Osteoblast (primary cell): ENCODE measurements around the gene FDX1. TPM values are rescaled to one million over a fixed set of nuclear protein-coding genes. Genes with fewer than 3 reads are reported as not detected.
"Not testable (repeated sequence)": the region's sequence is repeated elsewhere in the genome, so short reads cannot be mapped to it uniquely, and the experiment has no call there.

Source experiments
- DNase-seq: peaks from one replicate; pipeline ENCODE4 v3.0.0; 2011; ENCODE audit warnings: low spot score, mixed read lengths; ENCODE audit not compliant: insufficient read length; ENCODE audit errors: missing footprints
- H2AFZ ChIP-seq: 2 replicates; pipeline ENCODE4 v1.6.0; 2011; ENCODE audit warnings: mild to moderate bottlenecking, low read length
- H3K27ac ChIP-seq: 2 replicates; pipeline ENCODE4 v1.5.1; 2011; ENCODE audit warnings: mild to moderate bottlenecking, low read depth, low read length, moderate library complexity
- H3K27me3 ChIP-seq: 2 replicates; pipeline ENCODE4 v1.6.0; 2012; ENCODE audit warnings: mild to moderate bottlenecking, control low read depth, inconsistent platforms, low read length, moderate library complexity; ENCODE audit not compliant: insufficient read depth
- H3K36me3 ChIP-seq: 2 replicates; pipeline ENCODE4 v1.5.1; 2011; ENCODE audit warnings: mild to moderate bottlenecking, low read length, control low read depth, moderate library complexity; ENCODE audit not compliant: insufficient read depth
- H3K4me1 ChIP-seq: 2 replicates; pipeline ENCODE4 v1.5.1; 2011; ENCODE audit warnings: mild to moderate bottlenecking, low read length, control low read depth, moderate library complexity; ENCODE audit not compliant: insufficient read depth
- H3K4me2 ChIP-seq: 2 replicates; pipeline ENCODE4 v1.6.0; 2011; ENCODE audit warnings: mild to moderate bottlenecking, low read length; ENCODE audit not compliant: insufficient read depth
- H3K4me3 ChIP-seq: fragments of 200-600 bp; sonication (generic); 3 replicates; pipeline ENCODE4 v1.5.1; 2012; ENCODE audit warnings: mild to moderate bottlenecking, low read length, inconsistent platforms; ENCODE audit not compliant: insufficient read depth
- H3K79me2 ChIP-seq: 2 replicates; pipeline ENCODE4 v1.6.0; 2012; ENCODE audit warnings: mild to moderate bottlenecking, low read length, control low read depth, inconsistent platforms; ENCODE audit not compliant: insufficient read depth
- H3K9me3 ChIP-seq: 2 replicates; pipeline ENCODE4 v1.5.1; 2011; ENCODE audit warnings: low read depth, low read length, control low read depth
- H4K20me1 ChIP-seq: 2 replicates; pipeline ENCODE4 v1.6.0; 2012; ENCODE audit warnings: mild to moderate bottlenecking, low read length, control low read depth; ENCODE audit not compliant: insufficient read depth
- total RNA-seq: library from RNA; depleted of rRNA; stranded (reverse); fragments of >200 nt; gene quantifications from 2 replicates; pipeline ENCODE4 v1.2.3, GENCODE V29; 2012
- TF ChIP-seq, protein P1 (sequence below): IDR thresholded peaks from 2 replicates; pipeline ENCODE4 v1.5.1; 2011; ENCODE audit warnings: mild to moderate bottlenecking, low read depth, low read length, moderate library complexity; ENCODE audit errors: extremely low read depth

Gene FDX1, protein sequence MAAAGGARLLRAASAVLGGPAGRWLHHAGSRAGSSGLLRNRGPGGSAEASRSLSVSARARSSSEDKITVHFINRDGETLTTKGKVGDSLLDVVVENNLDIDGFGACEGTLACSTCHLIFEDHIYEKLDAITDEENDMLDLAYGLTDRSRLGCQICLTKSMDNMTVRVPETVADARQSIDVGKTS
- total RNA-seq = 9.0 and 9.7 TPM in 2 replicates

DNA sequence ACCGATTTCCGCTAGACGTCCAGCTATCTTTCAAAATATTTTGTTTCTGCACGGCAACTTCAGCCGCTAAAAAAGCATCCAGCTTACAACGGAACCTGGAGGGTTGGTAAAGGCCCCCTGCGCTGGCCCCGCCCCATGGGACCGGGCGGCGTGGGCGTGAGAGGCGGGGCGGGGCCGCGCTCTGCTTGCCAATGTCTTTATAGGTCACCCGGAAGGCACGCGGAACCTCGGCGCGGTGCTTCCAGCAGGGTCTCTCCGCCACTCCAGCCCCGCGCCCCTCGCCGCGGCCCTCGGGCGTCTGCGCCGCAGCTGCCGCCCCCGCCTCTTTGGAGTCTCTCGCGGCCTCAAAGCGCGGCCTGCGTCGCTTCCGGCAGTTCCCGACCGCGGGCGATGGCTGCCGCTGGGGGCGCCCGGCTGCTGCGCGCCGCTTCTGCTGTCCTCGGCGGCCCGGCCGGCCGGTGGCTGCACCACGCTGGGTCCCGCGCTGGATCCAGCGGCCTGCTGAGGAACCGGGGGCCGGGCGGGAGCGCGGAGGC is at the start of gene FDX1:
Gene FDX1, plus strand, starts transcription at position 218 of the 536 bp plus-strand sequence. Its CDS starts 173 bp downstream, at position 391.
- Histone ChIP-seq H3K4me2 (peak within 1 kb of the TSS; percentile 88), H3K27me3 (no peaks in the 10 kb centered on the region), H3K36me3 (no peaks in the 10 kb centered on the region), H4K20me1 (peaks cover 23% of the 10 kb centered on the region), H3K79me2 (peaks cover 43% of the 10 kb centered on the region), H2AFZ (peak within 1 kb of the TSS; percentile 91), H3K9me3 (no peaks in the 10 kb centered on the region), H3K4me3 (peak within 1 kb of the TSS; percentile 86), H3K27ac (peak within 1 kb of the TSS; percentile 88), H3K4me1 (peaks cover 34% of the 10 kb centered on the region)
- peak; percentile 94 for DNase-seq
- TF ChIP-seq, protein P1, sequence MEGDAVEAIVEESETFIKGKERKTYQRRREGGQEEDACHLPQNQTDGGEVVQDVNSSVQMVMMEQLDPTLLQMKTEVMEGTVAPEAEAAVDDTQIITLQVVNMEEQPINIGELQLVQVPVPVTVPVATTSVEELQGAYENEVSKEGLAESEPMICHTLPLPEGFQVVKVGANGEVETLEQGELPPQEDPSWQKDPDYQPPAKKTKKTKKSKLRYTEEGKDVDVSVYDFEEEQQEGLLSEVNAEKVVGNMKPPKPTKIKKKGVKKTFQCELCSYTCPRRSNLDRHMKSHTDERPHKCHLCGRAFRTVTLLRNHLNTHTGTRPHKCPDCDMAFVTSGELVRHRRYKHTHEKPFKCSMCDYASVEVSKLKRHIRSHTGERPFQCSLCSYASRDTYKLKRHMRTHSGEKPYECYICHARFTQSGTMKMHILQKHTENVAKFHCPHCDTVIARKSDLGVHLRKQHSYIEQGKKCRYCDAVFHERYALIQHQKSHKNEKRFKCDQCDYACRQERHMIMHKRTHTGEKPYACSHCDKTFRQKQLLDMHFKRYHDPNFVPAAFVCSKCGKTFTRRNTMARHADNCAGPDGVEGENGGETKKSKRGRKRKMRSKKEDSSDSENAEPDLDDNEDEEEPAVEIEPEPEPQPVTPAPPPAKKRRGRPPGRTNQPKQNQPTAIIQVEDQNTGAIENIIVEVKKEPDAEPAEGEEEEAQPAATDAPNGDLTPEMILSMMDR = peak; percentile 34

DNA sequence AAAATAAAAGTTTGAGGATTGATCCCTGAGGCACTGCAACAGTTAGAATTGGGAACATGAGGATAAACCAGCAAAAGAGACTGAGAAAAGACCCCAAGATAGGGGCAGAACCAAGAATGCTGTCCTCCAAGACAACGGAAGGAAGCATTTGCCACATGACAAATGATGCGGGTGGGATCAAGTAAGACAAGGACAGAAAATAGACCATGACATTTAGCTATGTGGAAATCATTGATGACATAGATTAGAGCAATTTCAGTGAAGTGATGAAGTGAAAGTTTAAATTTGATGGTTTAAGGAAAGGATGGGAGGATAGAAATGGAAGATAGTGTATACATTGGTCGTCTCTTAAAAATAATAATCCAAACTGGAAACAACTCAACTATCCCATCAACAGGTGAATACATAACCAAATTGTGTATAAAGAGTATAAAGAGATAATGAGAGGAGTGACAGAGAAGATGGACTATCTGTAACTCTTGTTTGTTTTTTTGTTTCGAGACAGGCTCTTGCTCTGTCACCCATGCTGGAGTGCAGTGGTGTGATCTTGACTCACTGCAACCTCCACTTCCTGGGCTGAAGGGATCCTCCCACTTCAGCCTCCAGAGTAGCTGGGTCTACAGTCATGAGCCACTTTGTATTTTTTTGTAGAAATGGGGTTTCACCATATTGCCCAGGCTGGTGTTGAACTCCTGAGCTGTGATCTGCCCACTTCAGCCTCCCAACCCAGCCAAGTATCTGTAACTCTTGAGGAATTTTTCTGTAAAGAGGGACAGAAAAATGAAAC is 48.7 kb upstream of the FDX1 start:
- no peak overlapping the region for H3K27ac ChIP-seq
- H3K4me3 ChIP-seq = no peak overlapping the region
- TF ChIP-seq, protein P1 = no peak
- no peaks in the 10 kb centered on the region for H3K36me3 ChIP-seq
- no peaks in the 10 kb centered on the region for H3K79me2 ChIP-seq
- no peaks in the 10 kb centered on the region for H3K27me3 ChIP-seq
- H2AFZ ChIP-seq = no peak overlapping the region
- H3K4me1 ChIP-seq = peaks cover 2% of the 10 kb centered on the region
- no peak overlapping the region for H3K4me2 ChIP-seq
- no peaks in the 10 kb centered on the region for H3K9me3 ChIP-seq
- no peak for DNase-seq
- no peaks in the 10 kb centered on the region for H4K20me1 ChIP-seq

DNA sequence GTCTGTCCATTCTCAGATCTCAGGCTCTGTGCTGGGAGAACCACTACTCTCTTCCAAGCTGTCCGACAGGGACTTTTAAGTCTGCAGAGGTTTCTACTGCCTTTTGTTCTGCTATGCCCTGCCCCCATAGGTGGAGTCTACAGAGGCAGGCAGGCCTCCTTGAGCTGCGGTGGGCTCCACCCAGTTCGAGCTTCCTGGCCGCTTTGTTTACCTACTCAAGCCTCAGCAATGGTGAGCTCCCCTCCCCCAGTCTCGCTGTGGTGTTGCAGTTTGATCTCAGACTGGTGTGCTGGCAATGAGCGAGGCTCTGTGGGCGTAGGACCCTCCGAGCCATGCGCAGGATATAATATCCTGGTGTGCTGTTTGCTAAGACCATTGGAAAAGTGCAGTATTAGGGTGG is 41.5 kb upstream of the FDX1 start:
- not testable (repeated sequence) for H3K27me3 ChIP-seq, H2AFZ ChIP-seq, H3K9me3 ChIP-seq, H3K4me2 ChIP-seq, H3K4me3 ChIP-seq, H3K4me1 ChIP-seq, H3K36me3 ChIP-seq, H4K20me1 ChIP-seq, H3K27ac ChIP-seq, H3K79me2 ChIP-seq, DNase-seq

DNA sequence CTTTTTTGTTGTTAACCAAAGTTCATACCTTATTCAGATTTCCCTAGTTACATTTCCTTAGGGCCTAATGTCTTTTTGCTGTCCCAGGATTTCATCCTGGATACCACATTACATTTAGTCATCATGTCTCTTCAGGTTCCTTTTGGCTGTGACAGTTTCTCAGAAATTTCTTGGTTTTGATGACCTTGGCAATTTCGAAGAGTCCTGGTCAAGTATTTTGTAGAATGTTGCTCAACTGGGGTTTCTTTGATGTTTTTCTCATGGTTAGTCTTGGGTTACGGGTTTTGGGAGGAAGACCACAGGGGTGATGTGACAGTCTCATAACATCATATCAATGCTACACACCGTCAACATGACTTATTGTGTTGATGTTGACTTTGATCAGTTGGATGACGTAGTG is 39.8 kb upstream of the FDX1 start:
- no peak overlapping the region for H3K4me3 ChIP-seq
- no peaks in the 10 kb centered on the region for H3K79me2 ChIP-seq
- no peaks in the 10 kb centered on the region for H3K9me3 ChIP-seq
- no peaks in the 10 kb centered on the region for H4K20me1 ChIP-seq
- no peak overlapping the region for H3K4me2 ChIP-seq
- TF ChIP-seq, protein P1 = no peak
- DNase-seq = no peak
- H3K27ac ChIP-seq = no peak overlapping the region
- no peaks in the 10 kb centered on the region for H3K27me3 ChIP-seq
- H3K4me1 ChIP-seq = no peaks in the 10 kb centered on the region
- no peaks in the 10 kb centered on the region for H3K36me3 ChIP-seq
- no peak overlapping the region for H2AFZ ChIP-seq
